MCF 10A (cell line): ENCODE results near the gene TNNI2. TPM values are rescaled to one million over a fixed set of nuclear protein-coding genes. Genes with fewer than 3 reads are reported as not detected.
A peak's percentile ranks its signal among the peaks of the same experiment; 100 is the strongest.

Source experiments
- BruUV-seq: library from RNA; stranded (reverse); fragments of 400-500 nt; replicated peaks from 2 replicates; lab custom pipeline; 2021; lab: Mats Ljungman, UMichigan
- CTCF ChIA-PET: fragments of 300-600 bp; sonication (Branson Sonifier 250); formaldehyde crosslinking; extraction: SDS; loops from one replicate; lab custom pipeline; 2021; ENCODE audit warnings: antibody characterized with exemption, inconsistent platforms; lab: Yijun Ruan, JAX
- POLR2A ChIA-PET: fragments of 300-600, 350-650 bp; sonication (Branson Sonifier 250); formaldehyde crosslinking; extraction: SDS; loops from one replicate; lab custom pipeline; 2020; ENCODE audit warnings: antibody characterized with exemption, inconsistent platforms; lab: Yijun Ruan, JAX
- DNase-seq: peaks from one replicate; pipeline ENCODE4 v3.0.0-alpha.2; 2018; ENCODE audit not compliant: unreplicated experiment
- H3K27ac Mint-ChIP-seq: one replicate; pipeline ENCODE4 v1.8.0; 2022; ENCODE audit warnings: mild to moderate bottlenecking, low read depth, mixed read lengths; ENCODE audit not compliant: unreplicated experiment
- H3K27me3 Mint-ChIP-seq: one replicate; pipeline ENCODE4 v1.8.0; 2022; ENCODE audit warnings: mixed read lengths; ENCODE audit not compliant: insufficient read depth, unreplicated experiment
- H3K36me3 Mint-ChIP-seq: one replicate; pipeline ENCODE4 v1.8.0; 2022; ENCODE audit warnings: mild to moderate bottlenecking, moderate library complexity, mixed read lengths; ENCODE audit not compliant: insufficient read depth, unreplicated experiment
- H3K4me1 Mint-ChIP-seq: one replicate; pipeline ENCODE4 v1.8.0; 2022; ENCODE audit warnings: mixed read lengths; ENCODE audit not compliant: insufficient read depth, unreplicated experiment
- H3K4me3 Mint-ChIP-seq: one replicate; pipeline ENCODE4 v1.8.0; 2022; ENCODE audit warnings: mild to moderate bottlenecking, moderate library complexity, mixed read lengths; ENCODE audit not compliant: unreplicated experiment
- H3K9me3 Mint-ChIP-seq: one replicate; pipeline ENCODE4 v1.8.0; 2022; ENCODE audit warnings: mixed read lengths; ENCODE audit not compliant: unreplicated experiment
- CTCF ChIP-seq: fragments of 200-600 bp; IDR thresholded peaks from one replicate; pipeline ENCODE4 v1.8.0; 2022; ENCODE audit warnings: antibody characterized with exemption, mild to moderate bottlenecking; ENCODE audit not compliant: unreplicated experiment
- intact Hi-C: fragments of 100-400 bp; cut with micrococcal nuclease; formaldehyde crosslinking; loops from 2 replicates; pipeline ENCODE4 v1.14.1; 2022
- total RNA-seq: library from RNA; stranded (reverse); gene quantifications from 2 replicates; pipeline ENCODE4 v1.2.3, GENCODE V29; 2022

Gene TNNI2
- total RNA-seq, 1 experiment from 2014 or later = 77.7 TPM

- peaks cover 30% of the 10 kb centered on the region for H3K4me1 Mint-ChIP-seq
- peaks cover 47% of the 10 kb centered on the region for H3K36me3 Mint-ChIP-seq
- TF ChIP-seq CTCF = no peak
- no peak overlapping the region for H3K27ac Mint-ChIP-seq
- intact Hi-C loops = no loop called here
- no peak overlapping the region for H3K4me3 Mint-ChIP-seq
- no peak for DNase-seq
- H3K27me3 Mint-ChIP-seq = no peaks in the 10 kb centered on the region
- H3K9me3 Mint-ChIP-seq = no peaks in the 10 kb centered on the region
- CTCF ChIA-PET = interaction anchor here (0.8 kb wide), 1 partner anchor 311 kb away, joined by 3 read pairs; no protein-coding TSS in a partner anchor
- POLR2A ChIA-PET = interaction anchor here (0.8 to 1.0 kb wide), 3 partner anchors 11 to 90 kb away, joined by 3 read pairs; partner anchors contain the start of gene IFITM10
- no TSS peak for BruUV-seq
Observed at GRCh38 chr11:1840780-1841480, 2.1 kb downstream of the TNNI2 start.

- ChIA-PET CTCF (interaction anchor here (0.7 to 0.9 kb wide), 2 partner anchors 9 to 148 kb away, joined by 3 read pairs; no protein-coding TSS in a partner anchor), POLR2A (interaction anchor here (0.6 to 1.0 kb wide), 3 partner anchors 12 to 124 kb away, joined by 3 read pairs; partner anchors contain the start of gene IFITM10)
- peaks cover 30% of the 10 kb centered on the region for H3K4me1 Mint-ChIP-seq
- no peak overlapping the region for H3K4me3 Mint-ChIP-seq
- no TSS peak for BruUV-seq
- intact Hi-C loops = no loop called here
- no peak for DNase-seq
- no peak for TF ChIP-seq CTCF
- no peak overlapping the region for H3K27ac Mint-ChIP-seq
- H3K27me3 Mint-ChIP-seq = no peaks in the 10 kb centered on the region
- no peaks in the 10 kb centered on the region for H3K9me3 Mint-ChIP-seq
- H3K36me3 Mint-ChIP-seq = peaks cover 40% of the 10 kb centered on the region
Observed at GRCh38 chr11:1841511-1842148, 2.8 kb downstream of the TNNI2 start.

- no TSS peak for BruUV-seq
- ChIA-PET POLR2A (interaction anchor here (0.6 to 2.2 kb wide), 10 partner anchors 9 to 123 kb away, joined by 3 to 32 read pairs (median 3); partner anchors contain the start of genes IFITM10 and SYT8), CTCF (interaction anchor here (0.7 to 1.0 kb wide), 4 partner anchors 9 to 149 kb away, joined by 3 read pairs; no protein-coding TSS in a partner anchor)
- peaks cover 32% of the 10 kb centered on the region for H3K36me3 Mint-ChIP-seq
- no peaks in the 10 kb centered on the region for H3K9me3 Mint-ChIP-seq
- peaks cover 26% of the 10 kb centered on the region for H3K4me1 Mint-ChIP-seq
- H3K27ac Mint-ChIP-seq = no peak overlapping the region
- H3K4me3 Mint-ChIP-seq = peak overlapping the region; percentile 48
- no peak for DNase-seq
- no peaks in the 10 kb centered on the region for H3K27me3 Mint-ChIP-seq
- intact Hi-C loops = no loop called here
- TF ChIP-seq CTCF = no peak
Observed at GRCh38 chr11:1842149-1843097, 3.6 kb downstream of the TNNI2 start.
